HepG2 (cell line): ENCODE data around the gene TMEM229A. TPM values are rescaled to one million over a fixed set of nuclear protein-coding genes. Genes with fewer than 3 reads are reported as not detected.

Experiments
- ATAC-seq: fragments of 200-7000 bp; cut with Tn5 transposase; 3 replicates; pipeline ENCODE4 v1.9.1; 2020; ENCODE audit warnings: mild to moderate bottlenecking, moderate library complexity
- BruUV-seq: library from RNA; stranded (reverse); fragments of 400-500 nt; replicated peaks from 2 replicates; lab custom pipeline; 2021; lab: Mats Ljungman, UMichigan
- CTCF ChIA-PET: fragments of 300-600 bp; formaldehyde crosslinking; extraction: SDS; loops from one replicate; lab custom pipeline; 2021; ENCODE audit warnings: low total read pairs, inconsistent platforms, low intra/inter-chr PET ratio; lab: Yijun Ruan, JAX
- POLR2A ChIA-PET: fragments of 350-600 bp; sonication (Branson Sonifier 250); formaldehyde crosslinking; loops from one replicate; lab custom pipeline; 2020; ENCODE audit warnings: antibody characterized with exemption, inconsistent platforms; lab: Yijun Ruan, JAX
- DNase-seq: peaks from one replicate; pipeline ENCODE4 v3.0.0-alpha.2; 2015; ENCODE audit warnings: low spot score
- FAIRE-seq: peaks from 3 replicates; lab custom pipeline; 2011; peaks lifted over from hg19 to GRCh38; lab: Jason Lieb, UNC
- H2AFZ ChIP-seq: one replicate; pipeline ENCODE4 v1.6.1; 2011; ENCODE audit warnings: low read length, inconsistent platforms
- H3K27ac ChIP-seq: fragments of 300-600 bp; 3 replicates; pipeline ENCODE4 v1.8.0; 2011; ENCODE audit warnings: mixed run types, mild to moderate bottlenecking, mixed read lengths, low read length, inconsistent platforms; ENCODE audit not compliant: insufficient read depth; ENCODE audit errors: extremely low read length
- H3K27me3 ChIP-seq, 2 experiments: fragments of 200-600 bp in 1 of 2; 2 replicates in 1 of 2; 3 replicates in 1 of 2; pipeline versions ENCODE4 v1.6.0 to v1.8.0; 2011; ENCODE audit warnings: low read length in 2 of 2, mild to moderate bottlenecking in 2 of 2, moderate library complexity in 2 of 2, inconsistent platforms in 1 of 2; ENCODE audit not compliant: insufficient read depth in 2 of 2, control insufficient read depth in 1 of 2
- H3K36me3 ChIP-seq, 2 experiments: fragments of 200-600 bp in 1 of 2; replicated peaks in 1 of 2; 2 replicates in 1 of 2; 3 replicates in 1 of 2; pipeline versions ENCODE4 v1.5.1 to v1.8.0; 2011; ENCODE audit warnings: low read length in 2 of 2, inconsistent platforms in 1 of 2; ENCODE audit not compliant: insufficient read depth in 2 of 2, control insufficient read depth in 1 of 2
- H3K4me1 ChIP-seq: 2 replicates; pipeline ENCODE4 v1.5.1; 2012; ENCODE audit warnings: low read length, inconsistent platforms; ENCODE audit not compliant: insufficient read depth
- H3K4me2 ChIP-seq: 2 replicates; pipeline ENCODE4 v1.6.0; 2011; ENCODE audit warnings: low read depth, low read length, inconsistent platforms
- H3K4me3 ChIP-seq, 3 experiments: fragments of 200-600 bp in 1 of 3; sonication (generic), shearing (Covaris generic) in 1 of 3; replicated peaks in 1 of 3; 2 replicates each; pipeline ENCODE4 v1.5.1; 2011 to 2016; ENCODE audit warnings: low read length in 3 of 3, inconsistent platforms in 2 of 3, low read depth in 2 of 3, mild to moderate bottlenecking in 2 of 3, control low read depth in 1 of 3, mixed read lengths in 1 of 3; ENCODE audit not compliant: insufficient read depth in 1 of 3
- H3K79me2 ChIP-seq: one replicate; pipeline ENCODE4 v1.6.1; 2011; ENCODE audit warnings: low read length, inconsistent platforms; ENCODE audit not compliant: insufficient read depth
- H3K9ac ChIP-seq: 2 replicates; pipeline ENCODE4 v1.6.0; 2011; ENCODE audit warnings: mild to moderate bottlenecking, low read depth, low read length, inconsistent platforms; ENCODE audit not compliant: insufficient read depth
- H3K9me3 ChIP-seq: 2 replicates; pipeline ENCODE4 v1.5.1; 2012; ENCODE audit warnings: mild to moderate bottlenecking, low read length
- H4K20me1 ChIP-seq: 2 replicates; pipeline ENCODE4 v1.6.0; 2011; ENCODE audit warnings: inconsistent platforms, mild to moderate bottlenecking, low read length, moderate library complexity; ENCODE audit not compliant: insufficient read depth
- ATF3 ChIP-seq: sonication (generic); formaldehyde crosslinking; IDR thresholded peaks from 2 replicates; pipeline ENCODE4 v1.4.0; 2020; ENCODE audit warnings: missing genetic modification reagents
- CTCF ChIP-seq: sonication (generic); formaldehyde crosslinking; IDR thresholded peaks from 2 replicates; pipeline ENCODE4 v1.5.0; 2020; ENCODE audit warnings: mild to moderate bottlenecking, missing genetic modification reagents, moderate library complexity
- HOXA7 ChIP-seq: sonication (generic); formaldehyde crosslinking; IDR thresholded peaks from 2 replicates; pipeline ENCODE4 v1.8.1; 2022; ENCODE audit warnings: mild to moderate bottlenecking, missing genetic modification reagents, moderate library complexity
- IRF1 ChIP-seq: sonication (generic); formaldehyde crosslinking; IDR thresholded peaks from 2 replicates; pipeline ENCODE4 v1.4.0; 2020; ENCODE audit warnings: low read depth, mild to moderate bottlenecking, missing genetic modification reagents
- JDP2 ChIP-seq: sonication (generic); formaldehyde crosslinking; IDR thresholded peaks from 2 replicates; pipeline ENCODE4 v1.8.1; 2022; ENCODE audit warnings: missing genetic modification reagents, borderline replicate concordance
- NRL ChIP-seq: sonication (generic); formaldehyde crosslinking; IDR thresholded peaks from 2 replicates; pipeline ENCODE4 v1.5.0; 2020; ENCODE audit warnings: missing genetic modification reagents, mild to moderate bottlenecking, moderate library complexity, borderline replicate concordance
- PCBP1 ChIP-seq: fragments of 200-400 bp; formaldehyde crosslinking; IDR thresholded peaks from 2 replicates; pipeline ENCODE4 v1.6.1; 2017; ENCODE audit warnings: mild to moderate bottlenecking, low read depth, low read length, borderline replicate concordance
- RBM39 ChIP-seq: fragments of 200-400 bp; formaldehyde crosslinking; IDR thresholded peaks from one replicate; pipeline ENCODE4 v1.6.1; 2018; ENCODE audit warnings: antibody characterized with exemption, mild to moderate bottlenecking, low read depth, low read length; ENCODE audit not compliant: poor library complexity, severe bottlenecking
- REST ChIP-seq, 2 experiments: IDR thresholded peaks; 2 replicates each; pipeline ENCODE4 v1.6.1; 2011 to 2012; ENCODE audit warnings: low read length in 2 of 2, borderline replicate concordance in 1 of 2, low read depth in 1 of 2, mild to moderate bottlenecking in 1 of 2, moderate library complexity in 1 of 2
- TAF15 ChIP-seq: fragments of 200-400 bp; formaldehyde crosslinking; IDR thresholded peaks from one replicate; pipeline ENCODE4 v1.6.1; 2018; ENCODE audit warnings: mild to moderate bottlenecking, low read depth, low read length; ENCODE audit not compliant: poor library complexity, severe bottlenecking
- ZNF10 ChIP-seq: sonication (generic); formaldehyde crosslinking; IDR thresholded peaks from 2 replicates; pipeline ENCODE4 v1.4.0; 2020; ENCODE audit warnings: mild to moderate bottlenecking, low read depth, missing genetic modification reagents, borderline replicate concordance
- ZNF234 ChIP-seq: sonication (generic); formaldehyde crosslinking; conservative IDR thresholded peaks from 2 replicates; pipeline ENCODE4 v1.5.1; 2020; ENCODE audit warnings: mild to moderate bottlenecking, missing genetic modification reagents
- ZNF460 ChIP-seq: sonication (generic); formaldehyde crosslinking; IDR thresholded peaks from 2 replicates; pipeline ENCODE4 v1.5.1; 2020; ENCODE audit warnings: missing genetic modification reagents, mild to moderate bottlenecking, borderline replicate concordance
- ZNF546 ChIP-seq: sonication (generic); formaldehyde crosslinking; conservative IDR thresholded peaks from 2 replicates; pipeline ENCODE4 v1.8.1; 2023; ENCODE audit warnings: mild to moderate bottlenecking, missing genetic modification reagents
- ZNF576 ChIP-seq: sonication (generic); formaldehyde crosslinking; IDR thresholded peaks from 2 replicates; pipeline ENCODE4 v1.4.0; 2020; ENCODE audit warnings: mild to moderate bottlenecking, missing genetic modification reagents
- ZNF766 ChIP-seq: sonication (generic); formaldehyde crosslinking; IDR thresholded peaks from 2 replicates; pipeline ENCODE4 v1.5.0; 2020; ENCODE audit warnings: missing genetic modification reagents, borderline replicate concordance
- ZNF768 ChIP-seq: sonication (generic); formaldehyde crosslinking; IDR thresholded peaks from 2 replicates; pipeline ENCODE4 v1.4.0; 2020; ENCODE audit warnings: missing genetic modification reagents
- WGBS: methylation state at CpG from one replicate; pipeline ENCODE4 v1.1.6; 2017; ENCODE audit warnings: low lambda C conversion rate; 5-methylcytosine and 5-hydroxymethylcytosine counted together
- in situ Hi-C: cut with HindIII; loops from 2 replicates; pipeline ENCODE4 v1.10.0; 2017; ENCODE audit warnings: low pct_unique_long_range_greater_than_20kb; ENCODE audit not compliant: extremely low pct_ligation_motif_present
- intact Hi-C: fragments of 100-400 bp; cut with micrococcal nuclease; formaldehyde crosslinking; loops from one replicate; pipeline ENCODE4 v1.10.0; 2022; ENCODE audit not compliant: unreplicated experiment
- polyA plus RNA-seq, 8 experiments: library from polyadenylated mRNA; depleted of rRNA in 3 of 8; stranded (reverse) in 7 of 8; unstranded in 1 of 8; fragments of >200 nt; fragmentation: Illumina TruSeq in 4 of 8; extraction: Trizol in 4 of 8; gene quantifications; 2 replicates each; pipeline versions ENCODE4 v1.2.1 to v1.2.3, GENCODE V29; 2011 to 2016; ENCODE audit warnings: low read depth in 4 of 8, missing spikeins in 1 of 8, mixed read lengths in 1 of 8; ENCODE audit not compliant: insufficient read depth in 1 of 8
- total RNA-seq, 5 experiments: library from RNA; depleted of rRNA; stranded (reverse); fragments of >200 nt; fragmentation: Illumina TruSeq; extraction: Trizol; gene quantifications; 2 replicates each; pipeline ENCODE4 v1.2.3, GENCODE V29; 2016; ENCODE audit warnings: low read depth in 1 of 5

The TMEM229A gene
- total and polyA plus RNA-seq, 2 of the 13 experiments (the other 11 are each of a cell fraction or from before 2014, with no cell fraction given), result not detected

- TF ChIP-seq CTCF (no peak), PCBP1 (no peak), ZNF10 (CRISPR knock-in tag) (no peak), ZNF234 (CRISPR knock-in tag) (no peak), ATF3 (no peak)
Measured at GRCh38 chr7:124071843-124072242, 39.0 kb upstream of the TMEM229A start (continued).

GRCh38 chr7:124062171-124062570 lies 29.3 kb upstream of the TMEM229A start:
- Histone ChIP-seq H3K27me3 (no peaks in the 10 kb centered on the region), H3K4me2 (no peak overlapping the region), H3K4me1 (no peaks in the 10 kb centered on the region), H2AFZ (no peak overlapping the region), H3K36me3 (no peaks in the 10 kb centered on the region), H3K9me3 (no peaks in the 10 kb centered on the region), H3K4me3 (no peak overlapping the region), H3K79me2 (no peaks in the 10 kb centered on the region), H3K9ac (no peak overlapping the region), H4K20me1 (no peaks in the 10 kb centered on the region), H3K27ac (no peak overlapping the region)
- WGBS, result 42% methylated on average over 1 of the region's 1 CpG
- POLR2A ChIA-PET, result no interaction called here
- in situ Hi-C loops (no loop called here), intact Hi-C loops (no loop called here)
- no peak for DNase-seq
- ATAC-seq, result no peak
- no peak for FAIRE-seq
- no TSS peak for BruUV-seq
- CTCF ChIA-PET, result no interaction called here
- no peak for TF ChIP-seq RBM39
- no peak for TF ChIP-seq TAF15
- no peak for TF ChIP-seq NRL (CRISPR knock-in tag)
- no peak for TF ChIP-seq JDP2 (CRISPR knock-in tag)
- no peak for TF ChIP-seq IRF1 (CRISPR knock-in tag)
- no peak for TF ChIP-seq ZNF768 (CRISPR knock-in tag)
- TF ChIP-seq ZNF460 (CRISPR knock-in tag), result no peak
- no peak for TF ChIP-seq ZNF546 (CRISPR knock-in tag)
- TF ChIP-seq HOXA7 (CRISPR knock-in tag), result no peak
- no peak for TF ChIP-seq ZNF766 (CRISPR knock-in tag)
- no peak for TF ChIP-seq REST (IDR thresholded peaks at IDR 0.05; ENCODE audit: borderline replicate concordance in 1 of 2, low read depth in 1 of 2, low read length in 2 of 2)
- no peak for TF ChIP-seq ZNF576 (CRISPR knock-in tag)
